ENCODE data around the gene VIL1.

Gene VIL1

DNA sequence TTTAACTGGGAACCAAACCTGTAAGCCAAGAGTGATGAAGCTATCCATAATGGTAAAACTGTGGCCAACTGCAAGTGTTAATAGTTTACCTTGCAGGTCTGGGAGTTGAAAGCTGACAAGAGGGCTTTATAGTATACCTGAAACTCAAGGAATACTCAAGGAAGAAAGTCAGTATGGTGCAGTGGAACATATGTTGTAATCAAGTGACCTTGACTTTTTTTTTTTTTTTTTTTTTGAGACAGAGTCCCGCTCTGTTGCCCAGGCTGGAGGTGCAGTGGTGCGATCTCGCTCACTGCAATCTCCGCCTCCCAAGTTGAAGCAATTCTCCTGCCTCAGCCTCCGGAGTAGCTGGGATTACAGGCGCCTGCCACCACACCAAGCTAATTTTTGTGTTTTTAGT is 27.6 kb downstream of the VIL1 start:
- DNase-seq, result no peak

GRCh38 chr2:218447072-218447471 is 28.1 kb downstream of the VIL1 start:
- DNase-seq, result no peak

GRCh38 chr2:218448934-218449333 is 30.0 kb downstream of the VIL1 start:
- DNase-seq, result no peak

GRCh38 chr2:218452079-218452478 is 33.2 kb downstream of the VIL1 start:
- DNase-seq, result no peak

- no peak for DNase-seq
Observed at GRCh38 chr2:218456849-218457248, 37.9 kb downstream of the VIL1 start.

GRCh38 chr2:218458598-218458997 is 39.7 kb downstream of the VIL1 start:
- DNase-seq, result no peak

DNA sequence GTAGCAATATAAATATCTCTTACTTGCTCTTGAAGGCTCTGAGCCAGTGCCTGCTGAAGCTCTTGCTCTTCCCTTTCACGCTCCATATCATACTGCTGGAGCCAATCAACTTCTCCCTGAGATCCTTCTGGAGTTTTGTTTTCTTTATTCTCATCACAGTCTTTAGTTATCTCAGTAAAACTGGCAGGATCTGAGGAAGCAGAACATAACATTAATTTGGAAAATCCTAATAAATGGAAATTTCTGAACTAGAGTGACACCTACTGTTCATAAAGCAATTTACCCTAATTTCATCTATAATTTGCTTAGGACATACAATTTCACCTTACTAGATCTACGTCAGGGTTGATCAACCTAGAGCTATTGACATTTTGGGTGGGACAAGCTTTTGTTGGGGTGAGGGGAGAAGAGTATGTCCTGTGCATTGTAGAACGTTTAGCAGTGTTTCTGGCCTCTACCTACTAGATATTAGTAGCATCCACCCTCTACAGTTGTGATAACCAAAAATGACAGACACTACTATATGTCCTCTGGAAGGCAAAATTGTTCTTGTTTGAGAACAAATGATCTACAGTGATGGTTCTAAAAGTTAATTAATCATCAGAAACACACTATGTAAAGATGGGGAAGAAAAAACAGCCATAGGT is 47.2 kb downstream of the VIL1 start:
- no peak for DNase-seq

DNA sequence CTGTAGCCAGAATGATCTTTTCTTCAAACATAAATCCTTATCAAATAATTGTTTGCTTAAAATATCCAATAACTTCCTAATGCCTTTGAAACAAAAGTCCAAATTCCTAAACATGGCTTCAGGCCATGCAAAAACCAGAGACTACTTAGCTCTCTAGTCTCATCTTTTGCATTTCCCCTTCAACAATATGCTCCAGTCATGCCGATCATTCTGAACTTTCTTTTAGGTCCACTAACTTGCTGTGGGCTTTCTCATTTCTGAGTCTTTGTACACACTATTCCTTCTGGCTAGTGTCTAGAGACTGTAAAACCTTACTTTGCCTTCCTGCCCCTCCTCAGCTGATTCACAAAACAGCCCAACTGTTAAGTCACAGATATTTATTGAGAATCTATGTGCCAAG is 51.5 kb downstream of the VIL1 start:
- DNase-seq, result no peak

GRCh38 chr2:218471036-218471435 is 52.1 kb downstream of the VIL1 start:
- DNase-seq, result no peak

- no peak for DNase-seq
Observed at GRCh38 chr2:218471982-218472381, 53.1 kb downstream of the VIL1 start.

DNA sequence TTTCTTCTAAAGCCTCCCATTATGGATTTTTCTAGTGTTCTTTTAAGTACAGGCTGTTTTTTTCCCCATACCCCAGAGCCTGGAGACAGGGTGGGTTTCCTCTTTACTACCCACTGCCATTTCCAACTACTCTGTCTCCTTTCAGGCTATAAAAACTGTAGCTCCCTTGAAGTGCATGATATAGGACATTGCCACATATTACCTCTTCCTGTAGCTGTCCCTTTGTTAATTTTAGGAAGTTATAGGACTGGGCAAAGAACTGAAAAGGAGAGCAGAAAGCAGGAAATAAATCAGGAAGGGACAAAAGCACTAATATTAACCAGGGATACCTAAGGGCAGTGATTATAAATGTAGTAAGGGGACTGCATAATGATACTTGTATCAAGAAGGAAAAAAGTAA is 54.1 kb downstream of the VIL1 start:
- DNase-seq, result no peak

DNA sequence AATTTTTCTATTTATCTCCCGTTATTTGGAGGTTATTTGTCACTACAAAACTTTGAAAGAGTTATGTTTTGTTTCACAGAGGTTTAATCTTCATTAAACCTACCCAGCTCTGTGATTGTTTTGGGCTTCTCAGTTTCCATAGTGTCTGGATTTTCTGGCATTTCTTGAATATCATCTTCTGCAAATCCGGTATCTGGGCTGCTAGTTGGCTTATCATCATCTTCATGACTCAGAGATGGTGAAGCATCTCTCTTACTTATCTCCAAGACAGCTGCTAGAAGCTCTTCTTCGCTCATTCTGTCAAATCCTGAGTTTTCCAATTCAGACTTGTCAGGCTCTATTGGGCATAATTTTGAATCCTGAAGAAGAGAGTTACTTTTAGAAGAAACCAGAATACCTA is 55.6 kb downstream of the VIL1 start:
- DNase-seq, result no peak

DNA sequence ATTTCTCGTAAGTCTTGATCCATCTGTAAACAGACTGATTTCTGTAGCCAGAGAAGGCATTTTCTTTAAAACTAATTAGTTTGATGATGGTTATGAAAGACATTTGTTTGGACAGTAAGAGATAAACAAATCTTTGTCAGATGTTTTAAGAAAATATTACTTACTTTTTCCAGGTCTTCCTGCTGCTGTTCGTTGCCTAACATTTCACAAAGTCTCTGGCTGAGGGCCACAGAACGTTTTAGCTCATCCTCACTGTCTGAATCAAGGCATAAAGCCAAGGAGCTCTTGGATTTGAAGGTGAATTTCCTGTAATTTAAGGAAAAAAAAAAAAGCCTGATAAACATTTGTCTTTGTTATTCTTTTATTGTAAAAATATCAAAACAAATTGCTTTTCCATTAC is 57.8 kb downstream of the VIL1 start:
- no peak for DNase-seq

DNA sequence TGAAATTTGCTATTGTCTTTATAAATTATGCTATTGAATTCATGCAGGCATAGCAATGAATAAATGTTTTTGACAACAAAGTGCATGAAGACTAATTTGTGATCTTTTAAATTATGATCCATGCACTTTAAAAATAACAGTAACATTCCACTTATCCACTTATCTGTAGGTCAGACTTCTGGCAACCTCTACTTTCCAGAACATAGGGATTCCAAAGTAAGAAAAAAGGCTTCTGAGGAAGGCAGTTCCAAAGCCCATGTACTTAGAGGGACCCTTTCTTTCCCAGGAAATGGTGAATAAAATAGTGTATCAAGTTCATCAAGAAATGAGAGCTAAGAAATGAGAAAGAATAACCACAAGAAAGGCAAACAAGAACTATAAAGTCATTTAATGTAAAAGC is 58.3 kb downstream of the VIL1 start:
- DNase-seq, result no peak

DNA sequence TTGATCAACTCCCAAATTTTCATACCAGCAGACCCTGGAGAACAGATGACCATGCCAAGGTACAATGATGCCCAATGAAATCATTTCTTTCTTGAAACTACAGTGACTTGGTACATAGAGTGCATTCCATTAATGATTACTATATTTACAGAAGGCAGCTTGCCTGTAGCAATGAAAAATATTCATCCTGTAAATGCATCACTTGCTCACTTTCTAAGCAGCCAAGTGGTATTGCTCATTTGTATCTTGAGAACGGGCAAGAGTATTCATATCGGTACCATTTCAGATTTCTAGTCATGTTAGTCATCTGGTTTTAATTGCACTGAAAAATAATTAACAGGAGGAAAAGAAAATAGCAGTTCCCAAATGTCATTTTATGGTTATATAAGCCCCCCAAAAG is 59.6 kb downstream of the VIL1 start:
- no peak for DNase-seq

DNA sequence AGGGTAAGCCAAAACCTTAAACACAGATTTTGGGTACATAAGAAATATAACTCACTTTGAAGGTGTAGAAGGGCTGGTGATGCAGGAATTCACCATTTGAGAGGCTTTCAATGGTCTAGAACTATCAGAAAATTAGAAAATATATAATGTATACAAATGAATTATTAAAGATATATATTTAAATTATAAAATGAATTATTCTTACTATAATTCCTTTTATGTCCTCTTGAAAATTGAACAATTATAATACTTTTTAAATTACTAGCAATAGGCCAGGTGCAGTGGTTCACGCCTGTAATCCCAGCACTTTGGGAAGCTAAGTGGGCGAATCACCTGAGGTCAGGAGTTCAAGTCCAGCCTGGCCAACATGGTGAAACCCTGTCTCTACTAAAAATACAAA is 60.7 kb downstream of the VIL1 start:
- no peak for DNase-seq

- no peak for DNase-seq
Observed at GRCh38 chr2:218482651-218483050, 63.7 kb downstream of the VIL1 start.

- DNase-seq, result no peak
Observed at GRCh38 chr2:218485986-218486667, 67.2 kb downstream of the VIL1 start.

DNA sequence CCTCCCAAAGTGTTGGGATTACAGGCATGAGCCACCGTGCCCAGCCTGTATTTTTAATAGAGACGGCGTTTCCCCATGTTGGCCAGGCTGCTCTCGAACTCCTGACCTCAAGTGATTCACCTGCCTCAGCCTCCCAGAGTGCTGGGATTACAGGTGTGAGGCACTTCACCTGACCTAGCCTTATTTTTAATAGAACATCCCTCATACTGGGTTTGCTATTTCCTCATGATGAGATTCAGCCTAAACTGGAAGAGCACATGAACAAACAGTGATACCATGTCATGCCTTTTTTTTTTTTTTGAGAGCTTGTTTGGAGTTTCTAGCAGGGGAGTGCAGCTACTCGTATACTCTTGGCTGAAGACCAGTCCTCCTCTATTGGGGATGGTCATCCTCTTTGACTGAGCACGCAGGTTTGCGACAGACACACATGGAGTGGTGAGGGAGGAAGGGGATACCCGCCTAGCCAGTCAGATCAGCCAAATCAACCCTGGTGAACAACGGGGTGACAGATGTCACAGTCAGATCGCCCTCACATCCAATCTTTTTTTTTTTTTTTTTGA is 81.7 kb downstream of the VIL1 start:
- no peak for DNase-seq

DNA sequence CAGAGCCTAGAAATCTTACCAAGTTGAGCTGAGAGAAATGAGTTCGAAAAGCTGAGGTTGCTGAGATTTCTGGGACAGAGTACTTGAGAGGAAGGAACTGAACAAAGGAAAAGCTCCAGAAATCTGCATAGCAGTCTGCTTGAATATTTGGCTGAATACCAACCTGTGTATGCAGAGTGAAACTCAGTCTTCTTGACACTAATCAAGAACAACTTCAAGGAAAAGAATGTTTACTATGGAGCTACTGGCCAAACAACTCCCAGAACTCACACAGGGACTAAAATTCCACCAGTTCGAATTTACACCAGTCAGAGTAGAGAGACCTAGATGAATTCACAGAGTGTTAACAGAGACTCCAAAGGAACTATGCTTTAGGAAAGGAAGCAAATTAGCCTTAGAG is 82.7 kb downstream of the VIL1 start:
- no peak for DNase-seq
